ENCODE results near the gene VPS16.

DNA sequence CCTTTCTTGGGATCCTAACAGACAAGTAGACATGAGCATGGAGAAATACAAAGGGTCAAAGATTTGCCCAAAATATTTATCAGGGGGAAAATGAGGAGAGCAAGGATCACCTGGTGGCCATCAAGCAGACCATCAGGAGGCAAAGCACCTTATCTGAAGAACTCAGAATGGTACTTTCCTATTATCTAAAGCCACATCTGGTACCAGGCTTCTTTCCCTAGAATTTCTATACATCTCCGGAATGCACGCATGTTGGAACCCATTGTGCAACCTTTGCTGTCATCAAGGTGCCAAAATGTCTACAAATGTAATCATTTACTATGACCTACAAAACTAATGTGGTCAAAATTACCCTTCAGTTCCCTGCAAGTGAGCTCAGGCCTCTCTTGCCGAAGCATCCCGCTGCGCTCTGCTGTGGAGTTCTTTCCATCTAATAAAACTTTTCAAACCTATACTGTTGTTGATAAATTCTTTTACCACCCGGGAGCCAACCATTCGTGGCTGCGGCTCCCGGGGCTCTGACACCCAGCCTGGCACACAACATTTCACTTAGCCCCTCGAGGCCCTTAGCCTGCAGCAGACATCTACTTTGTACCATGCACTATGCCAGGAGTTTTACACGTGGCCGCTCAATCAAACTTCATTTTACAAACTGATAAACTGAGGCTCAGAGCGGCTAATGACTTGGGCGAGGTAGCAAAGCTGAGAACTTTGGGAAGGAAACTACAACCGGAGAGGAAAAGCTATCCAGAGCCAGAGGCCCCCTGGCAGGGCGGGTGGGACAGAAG, 36.3 kb upstream of the VPS16 start:
- TF ChIP-seq, protein P1, sequence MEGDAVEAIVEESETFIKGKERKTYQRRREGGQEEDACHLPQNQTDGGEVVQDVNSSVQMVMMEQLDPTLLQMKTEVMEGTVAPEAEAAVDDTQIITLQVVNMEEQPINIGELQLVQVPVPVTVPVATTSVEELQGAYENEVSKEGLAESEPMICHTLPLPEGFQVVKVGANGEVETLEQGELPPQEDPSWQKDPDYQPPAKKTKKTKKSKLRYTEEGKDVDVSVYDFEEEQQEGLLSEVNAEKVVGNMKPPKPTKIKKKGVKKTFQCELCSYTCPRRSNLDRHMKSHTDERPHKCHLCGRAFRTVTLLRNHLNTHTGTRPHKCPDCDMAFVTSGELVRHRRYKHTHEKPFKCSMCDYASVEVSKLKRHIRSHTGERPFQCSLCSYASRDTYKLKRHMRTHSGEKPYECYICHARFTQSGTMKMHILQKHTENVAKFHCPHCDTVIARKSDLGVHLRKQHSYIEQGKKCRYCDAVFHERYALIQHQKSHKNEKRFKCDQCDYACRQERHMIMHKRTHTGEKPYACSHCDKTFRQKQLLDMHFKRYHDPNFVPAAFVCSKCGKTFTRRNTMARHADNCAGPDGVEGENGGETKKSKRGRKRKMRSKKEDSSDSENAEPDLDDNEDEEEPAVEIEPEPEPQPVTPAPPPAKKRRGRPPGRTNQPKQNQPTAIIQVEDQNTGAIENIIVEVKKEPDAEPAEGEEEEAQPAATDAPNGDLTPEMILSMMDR (IDR thresholded peaks at IDR 0.05): no peak
- no peak for TF ChIP-seq ZFX (IDR thresholded peaks at IDR 0.05; ENCODE audit: borderline replicate concordance)
